H1 (cell line): Measurements from ENCODE around the gene GDPD5. TPM values are rescaled to one million over a fixed set of nuclear protein-coding genes. Genes with fewer than 3 reads are reported as not detected.

Experiments
- CTCF ChIA-PET: fragments of 300-600 bp; sonication (Branson Sonifier 250); formaldehyde crosslinking; loops from one replicate; lab custom pipeline; 2021; ENCODE audit not compliant: partially characterized antibody; lab: Charles Lee
- POLR2A ChIA-PET: fragments of 300-600 bp; sonication (Branson Sonifier 250); formaldehyde crosslinking; loops from one replicate; lab custom pipeline; 2021; ENCODE audit warnings: inconsistent platforms; ENCODE audit not compliant: partially characterized antibody; lab: Charles Lee
- DNase-seq, 2 experiments: peaks; one replicate each; pipeline versions ENCODE4 v3.0.0 to v3.0.0-alpha.2; 2010 to 2022; ENCODE audit warnings: low spot score in 2 of 2, low read depth in 1 of 2, mixed read lengths in 1 of 2
- FAIRE-seq: peaks from 2 replicates; lab custom pipeline; 2011; peaks lifted over from hg19 to GRCh38; lab: Jason Lieb, UNC
- H2AFZ ChIP-seq: 2 replicates; pipeline ENCODE4 v1.8.1; 2012; ENCODE audit warnings: low read length, inconsistent platforms
- H2AK5ac ChIP-seq: 2 replicates; pipeline ENCODE4 v1.6.1; 2013; ENCODE audit warnings: low read depth, low read length
- H2BK120ac ChIP-seq: replicated peaks from 2 replicates; pipeline ENCODE3; 2013; ENCODE audit warnings: low read depth, low read length, inconsistent platforms
- H2BK12ac ChIP-seq: 2 replicates; pipeline ENCODE4 v1.6.1; 2013; ENCODE audit warnings: low read depth, low read length
- H2BK15ac ChIP-seq: 2 replicates; pipeline ENCODE4 v1.6.1; 2013; ENCODE audit warnings: low read length
- H2BK20ac ChIP-seq: 2 replicates; pipeline ENCODE4 v1.6.1; 2013; ENCODE audit warnings: low read length
- H2BK5ac ChIP-seq: 2 replicates; pipeline ENCODE4 v1.6.1; 2013; ENCODE audit warnings: low read depth, low read length
- H3K14ac ChIP-seq: 2 replicates; pipeline ENCODE4 v1.6.1; 2013; ENCODE audit warnings: inconsistent platforms; ENCODE audit not compliant: insufficient read length
- H3K18ac ChIP-seq: 2 replicates; pipeline ENCODE4 v1.6.1; 2013; ENCODE audit warnings: low read length; ENCODE audit errors: extremely low read depth
- H3K23ac ChIP-seq: 2 replicates; pipeline ENCODE4 v1.6.1; 2013; ENCODE audit warnings: inconsistent platforms; ENCODE audit not compliant: insufficient read length
- H3K23me2 ChIP-seq: 2 replicates; pipeline ENCODE4 v1.6.1; 2013; ENCODE audit warnings: low read depth, low read length
- H3K27ac ChIP-seq: 2 replicates; pipeline ENCODE4 v1.6.1; 2011; ENCODE audit warnings: low read depth, low read length, inconsistent platforms
- H3K27me3 ChIP-seq, 4 experiments: replicated peaks in 1 of 4; 1 replicate in 1 of 4; 2 replicates in 3 of 4; pipeline versions ENCODE4 v1.6.1 to v1.8.1; 2011 to 2013; ENCODE audit warnings: low read length in 3 of 4, mild to moderate bottlenecking in 3 of 4, inconsistent platforms in 2 of 4, mixed read lengths in 2 of 4, moderate library complexity in 1 of 4; ENCODE audit not compliant: control insufficient read depth in 3 of 4, insufficient read depth in 3 of 4; ENCODE audit errors: extremely low read depth in 1 of 4
- H3K36me3 ChIP-seq, 4 experiments: 2 replicates each; pipeline versions ENCODE4 v1.6.1 to v1.8.1; 2011 to 2013; ENCODE audit warnings: mild to moderate bottlenecking in 4 of 4, low read length in 3 of 4, moderate library complexity in 2 of 4, control low read depth in 1 of 4, inconsistent platforms in 1 of 4; ENCODE audit not compliant: insufficient read depth in 4 of 4, control insufficient read depth in 2 of 4
- H3K4ac ChIP-seq: replicated peaks from 2 replicates; pipeline ENCODE3; 2013; ENCODE audit warnings: low read length, low read depth, mixed read lengths, inconsistent platforms; ENCODE audit not compliant: insufficient read length
- H3K4me1 ChIP-seq, 4 experiments: replicated peaks in 1 of 4; 1 replicate in 1 of 4; 2 replicates in 3 of 4; pipeline versions ENCODE4 v1.6.1 to v1.8.1; 2011 to 2013; ENCODE audit warnings: low read length in 3 of 4, inconsistent platforms in 2 of 4, mixed read lengths in 1 of 4; ENCODE audit not compliant: insufficient read depth in 4 of 4, control insufficient read depth in 3 of 4
- H3K4me2 ChIP-seq, 2 experiments: 2 replicates each; pipeline versions ENCODE4 v1.6.1 to v1.8.1; 2011 to 2013; ENCODE audit warnings: low read depth in 2 of 2, low read length in 2 of 2, control low read depth in 1 of 2, inconsistent platforms in 1 of 2, mild to moderate bottlenecking in 1 of 2; ENCODE audit not compliant: insufficient read depth in 1 of 2
- H3K4me3 ChIP-seq, 4 experiments: fragments of 200-600, 300-600 bp in 1 of 4; sonication (generic), shearing (Covaris generic), sonication (Bioruptor Twin) in 1 of 4; 2 replicates each; pipeline versions ENCODE4 v1.5.1 to v1.8.1; 2011 to 2016; ENCODE audit warnings: low read length in 4 of 4, low read depth in 3 of 4, control low read depth in 2 of 4, inconsistent platforms in 2 of 4, mild to moderate bottlenecking in 2 of 4, mixed read lengths in 1 of 4, moderate library complexity in 1 of 4; ENCODE audit not compliant: insufficient read depth in 2 of 4; ENCODE audit errors: extremely low read depth in 1 of 4
- H3K56ac ChIP-seq: replicated peaks from 2 replicates; pipeline ENCODE3; 2013; ENCODE audit warnings: low read depth, mild to moderate bottlenecking, mixed read lengths, low read length, inconsistent platforms; ENCODE audit not compliant: insufficient read length
- H3K79me1 ChIP-seq: 2 replicates; pipeline ENCODE4 v1.6.1; 2013; ENCODE audit warnings: low read depth, low read length, control low read depth
- H3K79me2 ChIP-seq, 2 experiments: 2 replicates each; pipeline versions ENCODE4 v1.6.1 to v1.8.1; 2012 to 2013; ENCODE audit warnings: low read length in 2 of 2, mild to moderate bottlenecking in 2 of 2, inconsistent platforms in 1 of 2; ENCODE audit not compliant: insufficient read depth in 2 of 2, control insufficient read depth in 1 of 2
- H3K9ac ChIP-seq, 4 experiments: replicated peaks in 1 of 4; 1 replicate in 1 of 4; 2 replicates in 3 of 4; pipeline versions ENCODE4 v1.6.1 to v1.8.1; 2011 to 2013; ENCODE audit warnings: low read depth in 3 of 4, low read length in 3 of 4, control low read depth in 2 of 4, mild to moderate bottlenecking in 2 of 4, moderate library complexity in 2 of 4, inconsistent platforms in 1 of 4; ENCODE audit errors: extremely low read depth in 1 of 4
- H3K9me3 ChIP-seq, 2 experiments: 2 replicates each; pipeline versions ENCODE4 v1.6.1 to v1.8.1; 2012 to 2013; ENCODE audit warnings: mild to moderate bottlenecking in 2 of 2, moderate library complexity in 2 of 2, control low read depth in 1 of 2, inconsistent platforms in 1 of 2, low read depth in 1 of 2, low read length in 1 of 2, mixed read lengths in 1 of 2; ENCODE audit not compliant: insufficient read depth in 2 of 2
- H4K20me1 ChIP-seq, 2 experiments: replicated peaks in 1 of 2; 2 replicates each; pipeline versions ENCODE3 to v1.8.1; 2011 to 2013; ENCODE audit warnings: inconsistent platforms in 2 of 2, low read length in 2 of 2, mild to moderate bottlenecking in 1 of 2; ENCODE audit not compliant: insufficient read depth in 2 of 2, control insufficient read depth in 1 of 2
- H4K5ac ChIP-seq: 2 replicates; pipeline ENCODE4 v1.6.1; 2013; ENCODE audit warnings: low read length, low read depth, mixed read lengths, inconsistent platforms; ENCODE audit not compliant: insufficient read length
- H4K8ac ChIP-seq: 2 replicates; pipeline ENCODE4 v1.8.0; 2013; ENCODE audit warnings: mild to moderate bottlenecking, moderate library complexity, low read length, inconsistent platforms; ENCODE audit not compliant: insufficient read depth; ENCODE audit errors: extremely low read depth
- H4K91ac ChIP-seq: replicated peaks from 2 replicates; pipeline ENCODE3; 2013; ENCODE audit warnings: low read length, mixed read lengths, inconsistent platforms; ENCODE audit not compliant: insufficient read length
- YY1 ChIP-seq: IDR thresholded peaks from 2 replicates; pipeline ENCODE4 v1.6.1; 2011; ENCODE audit warnings: low read depth, mild to moderate bottlenecking, low read length
- WGBS, 2 experiments: shearing (Covaris generic) in 1 of 2; methylation state at CpG; one replicate each; pipeline versions ENCODE4 v1.1.6 to v1.1.7; 2013 to 2015; ENCODE audit warnings: low lambda C conversion rate in 2 of 2, mixed read lengths in 2 of 2, inconsistent platforms in 1 of 2, low coverage in 1 of 2, missing lambda C conversion rate in 1 of 2; ENCODE audit not compliant: insufficient replicate concordance in 2 of 2, insufficient coverage in 1 of 2, insufficient read length in 1 of 2; ENCODE audit errors: extremely low coverage in 1 of 2, missing lambda C conversion rate in 1 of 2; 5-methylcytosine and 5-hydroxymethylcytosine counted together
- polyA plus RNA-seq, 7 experiments: library from polyadenylated mRNA; depleted of rRNA in 3 of 7; stranded (reverse) in 5 of 7; unstranded in 2 of 7; fragments of >200 nt in 5 of 7; fragments of 200-250 nt in 2 of 7; gene quantifications; 1 replicate in 5 of 7; 2 replicates in 1 of 7; 4 replicates in 1 of 7; pipeline versions ENCODE4 v1.2.1 to v1.2.3, GENCODE V29; 2011 to 2013; ENCODE audit warnings: missing spikeins in 2 of 7, mixed read lengths in 2 of 7
- total RNA-seq: library from RNA; stranded (reverse); fragmentation: NEBNext Ultra II Directional; extraction: Animal tissue kit (Norgen Biotek cat#: 25700); gene quantifications from 2 replicates; pipeline ENCODE4 v1.2.1, GENCODE V29; 2021

Gene GDPD5
- total and polyA plus RNA-seq, 2 of the 8 experiments (the other 6 are each of a cell fraction or from before 2014, with no cell fraction given) = 7.8 to 8.6 TPM

DNA sequence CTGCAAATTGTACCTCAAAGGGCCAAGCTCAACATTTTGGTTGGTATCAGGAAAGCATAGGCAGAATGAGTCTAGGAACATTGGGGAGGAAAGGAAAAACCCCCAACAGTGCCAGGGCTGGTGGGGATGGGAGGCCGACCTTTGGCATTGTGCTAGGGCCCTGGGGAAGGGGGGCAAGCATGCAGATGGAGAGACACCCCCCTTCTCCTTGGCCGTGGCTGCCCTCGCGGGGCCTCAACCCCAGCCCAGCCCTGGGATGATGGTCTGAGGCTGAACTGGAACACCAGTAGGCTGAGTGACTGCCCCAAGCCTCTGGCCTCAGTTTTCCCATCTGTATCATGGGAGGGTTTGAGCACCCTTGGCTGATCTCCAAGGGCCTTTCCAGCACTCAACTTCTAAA, 40.0 kb downstream of the GDPD5 start:
- H4K8ac ChIP-seq = no peak overlapping the region; the same call in 1 of the 2 replicates
- H3K79me1 ChIP-seq = no peaks in the 10 kb centered on the region; the same call in 1 of the 2 replicates
- no peaks in the 10 kb centered on the region for H4K20me1 ChIP-seq
- H3K23ac ChIP-seq = no peak overlapping the region
- H2AFZ ChIP-seq = no peak overlapping the region
- no peak for FAIRE-seq
- H3K4me1 ChIP-seq = peaks cover 2 to 9% (median 6%) of the 10 kb centered on the region in 4 experiments
- WGBS, 2 experiments = 83% methylated on average over 4 of the region's 4 CpGs; no CpG with 5 or more reads in 1 of the 2 experiments
- no peak overlapping the region for H4K5ac ChIP-seq
- no peaks in the 10 kb centered on the region for H3K23me2 ChIP-seq
- POLR2A ChIA-PET = interaction anchor here (1.0 to 1.8 kb wide), 3 partner anchors 7 to 17 kb away, joined by 3 to 5 read pairs (median 4); no protein-coding TSS in a partner anchor
- no peak overlapping the region for H2BK20ac ChIP-seq
- H3K9ac ChIP-seq = no peak overlapping the region
- no peak overlapping the region for H2AK5ac ChIP-seq
- H4K91ac ChIP-seq = no peak overlapping the region
- H3K27me3 ChIP-seq = no peaks in the 10 kb centered on the region
- no peaks in the 10 kb centered on the region for H3K9me3 ChIP-seq
- H3K14ac ChIP-seq = no peak overlapping the region
- H3K4ac ChIP-seq = no peak overlapping the region
- H3K18ac ChIP-seq = no peak overlapping the region
- no peak overlapping the region for H2BK120ac ChIP-seq
- no peak overlapping the region for H2BK15ac ChIP-seq
- no peak overlapping the region for H2BK12ac ChIP-seq
- no peak overlapping the region for H2BK5ac ChIP-seq
- no peak overlapping the region for H3K27ac ChIP-seq
- no peak for DNase-seq
- TF ChIP-seq YY1 = no peak
- CTCF ChIA-PET = interaction anchor here (0.6 to 21.4 kb wide), 5 partner anchors 11 to 1773 kb away, joined by 3 to 176 read pairs (median 6); partner anchors contain the start of gene GDPD5
- H3K36me3 ChIP-seq = no peaks in the 10 kb centered on the region
- H3K4me2 ChIP-seq = no peak overlapping the region
- H3K79me2 ChIP-seq = no peaks in the 10 kb centered on the region
- H3K56ac ChIP-seq = no peak overlapping the region
- no peak overlapping the region for H3K4me3 ChIP-seq
